Daoy (cell line): ENCODE measurements around the gene DUSP22. TPM values are rescaled to one million over a fixed set of nuclear protein-coding genes. Genes with fewer than 3 reads are reported as not detected.

Experiments
- DNase-seq: peaks from one replicate; pipeline ENCODE4 v3.0.0-alpha.2; 2015; ENCODE audit warnings: low read depth
- total RNA-seq: library from RNA; depleted of rRNA; stranded (reverse); fragments of >200 nt; shearing (Covaris generic); gene quantifications from 2 replicates; pipeline ENCODE4 v1.2.3, GENCODE V29; 2014; rRNA removed

DUSP22 gene
- total RNA-seq, 1 experiment from 2014 or later, result 22.9 TPM

DNA sequence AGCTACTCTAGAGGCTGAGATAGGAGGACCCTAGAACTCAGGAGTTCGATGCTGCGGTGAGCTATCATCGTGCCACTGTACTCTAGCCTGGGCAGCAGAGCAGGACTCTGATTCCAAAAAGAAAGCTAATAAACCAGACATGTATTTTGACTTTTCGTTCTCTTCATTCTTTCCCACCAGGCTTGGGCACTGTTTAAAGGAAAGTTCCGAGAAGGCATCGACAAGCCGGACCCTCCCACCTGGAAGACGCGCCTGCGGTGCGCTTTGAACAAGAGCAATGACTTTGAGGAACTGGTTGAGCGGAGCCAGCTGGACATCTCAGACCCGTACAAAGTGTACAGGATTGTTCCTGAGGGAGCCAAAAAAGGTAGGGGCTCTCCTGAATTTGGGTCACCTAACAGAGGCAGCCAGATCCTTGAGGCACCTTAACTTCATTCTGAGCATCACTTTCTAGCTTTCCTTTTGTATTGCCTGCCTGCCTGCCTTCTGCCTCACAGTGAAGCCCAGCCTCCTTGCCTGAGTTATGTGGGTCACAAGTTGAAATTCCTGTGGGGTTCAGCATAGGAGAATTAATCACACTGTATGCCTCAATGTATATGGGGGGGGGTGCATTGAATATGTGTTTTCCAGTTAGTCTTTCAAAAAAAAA is 102.5 kb downstream of the DUSP22 start:
- DNase-seq, result no peak

GRCh38 chr6:395432-396125 is 103.3 kb downstream of the DUSP22 start:
- no peak for DNase-seq

- no peak for DNase-seq
These were observed 103.8 kb downstream of the DUSP22 start for GRCh38 chr6:396126-396520.

DNA sequence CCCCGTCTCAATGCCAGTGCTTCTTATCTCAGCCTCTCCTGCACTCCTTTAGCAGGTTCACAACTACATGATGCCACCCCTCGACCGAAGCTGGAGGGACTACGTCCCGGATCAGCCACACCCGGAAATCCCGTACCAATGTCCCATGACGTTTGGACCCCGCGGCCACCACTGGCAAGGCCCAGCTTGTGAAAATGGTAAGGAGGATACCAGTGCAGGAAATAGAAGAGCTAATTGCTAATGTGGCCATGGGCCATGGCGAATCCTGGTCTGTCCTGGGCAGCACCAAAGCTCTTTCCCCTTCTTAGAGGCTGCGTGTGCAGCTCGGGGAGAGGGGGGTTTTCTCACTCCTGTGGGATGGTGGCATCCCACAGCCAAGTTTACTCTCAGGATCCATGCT is 104.8 kb downstream of the DUSP22 start:
- DNase-seq, result no peak

GRCh38 chr6:397604-398003 is 105.3 kb downstream of the DUSP22 start:
- no peak for DNase-seq

GRCh38 chr6:398065-398464 is 105.8 kb downstream of the DUSP22 start:
- no peak for DNase-seq

GRCh38 chr6:398558-399078 is 106.3 kb downstream of the DUSP22 start:
- DNase-seq, result no peak

DNA sequence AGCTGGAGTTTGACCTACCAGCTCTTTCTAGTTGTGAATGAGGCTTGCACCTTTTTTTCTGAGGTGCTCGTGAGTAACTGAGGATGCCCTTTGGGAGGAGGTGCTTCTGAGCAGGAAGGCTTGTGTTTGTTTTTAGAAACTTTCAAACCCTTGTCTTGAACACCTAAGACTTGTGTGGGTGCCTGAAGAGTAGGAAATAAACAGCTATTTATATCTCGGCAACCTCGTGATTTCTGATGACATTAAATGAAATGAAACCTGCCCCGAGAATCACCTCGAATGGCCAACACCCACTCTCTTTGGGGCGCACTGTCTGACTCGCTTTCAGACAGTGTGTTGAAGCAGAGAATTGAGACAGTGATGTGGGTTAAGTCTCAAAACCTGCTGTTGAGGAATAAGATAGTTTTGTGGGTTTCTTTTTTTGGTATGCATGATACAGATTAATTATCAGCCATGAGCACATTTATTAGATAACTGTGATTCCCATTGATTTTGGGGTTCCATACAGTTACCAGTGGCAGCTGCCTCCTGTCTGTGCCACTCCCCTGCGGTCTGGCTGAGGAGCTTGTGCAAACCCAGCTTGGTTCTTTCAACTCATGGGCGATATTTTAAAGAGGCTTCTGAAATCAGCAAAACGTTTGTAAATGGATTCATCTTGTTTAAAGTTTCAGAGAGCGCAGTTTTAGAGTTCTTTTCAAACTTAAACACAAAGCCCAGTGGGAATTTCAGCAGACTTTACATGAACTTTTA is 107.7 kb downstream of the DUSP22 start:
- no peak for DNase-seq

DNA sequence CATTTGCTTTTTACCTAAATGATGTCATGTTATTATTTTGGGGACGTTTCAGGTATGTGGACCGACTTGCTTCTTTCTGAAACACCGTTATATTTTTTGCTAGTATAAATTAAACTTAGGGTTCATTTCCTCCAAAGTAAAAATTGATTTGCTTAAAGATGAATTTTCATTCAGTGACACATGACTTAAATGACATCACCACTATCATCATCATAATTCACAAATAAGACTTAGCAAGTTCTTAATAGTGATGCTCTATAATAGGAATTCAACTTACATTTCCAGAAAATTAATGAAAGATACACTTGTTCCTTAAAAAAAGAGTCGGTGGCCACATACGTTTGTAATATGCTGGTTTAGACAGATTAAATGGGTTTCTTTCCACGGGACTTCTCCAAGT is 108.5 kb downstream of the DUSP22 start:
- no peak for DNase-seq

Other genes starting within 250 kb of the DUSP22 start
- gene IRF4, start 99.3 kb downstream of the DUSP22 start, total RNA-seq, result 0.23 TPM in 1 of 2 replicates, not detected in the other